Liver (tissue), 3 donors: Measurements from ENCODE around the gene CENPN.

Experiments used
- CTCF ChIP-seq: fragments of 150-350 bp; IDR thresholded peaks from 2 replicates; pipeline ENCODE4 v1.5.1; 2017; ENCODE audit warnings: improper control_type of control experiment, low read depth, low read length; ENCODE audit not compliant: missing input control
- EGR1 ChIP-seq, 2 donors: IDR thresholded peaks; 2 replicates each; pipeline ENCODE4 v1.6.1; 2016 to 2018; ENCODE audit warnings: antibody characterized with exemption in 2 of 2, low read depth in 2 of 2
- HNF4A ChIP-seq, 2 donors: conservative IDR thresholded peaks; 2 replicates each; pipeline ENCODE4 v1.6.1; 2016; ENCODE audit warnings: antibody characterized with exemption in 2 of 2, mild to moderate bottlenecking in 2 of 2
- MAX ChIP-seq: IDR thresholded peaks from 2 replicates; pipeline ENCODE4 v1.6.1; 2016; ENCODE audit warnings: antibody characterized with exemption
- NR2F2 ChIP-seq: IDR thresholded peaks from 2 replicates; pipeline ENCODE4 v1.6.1; 2016; ENCODE audit warnings: antibody characterized with exemption
- RAD21 ChIP-seq, 2 donors: IDR thresholded peaks; 2 replicates each; pipeline ENCODE4 v1.6.1; 2016; ENCODE audit warnings: antibody characterized with exemption in 2 of 2, mild to moderate bottlenecking in 2 of 2
- REST ChIP-seq: IDR thresholded peaks from 2 replicates; pipeline ENCODE4 v1.6.1; 2016; ENCODE audit warnings: antibody characterized with exemption, mild to moderate bottlenecking
- SP1 ChIP-seq: IDR thresholded peaks from 2 replicates; pipeline ENCODE4 v1.6.1; 2018; ENCODE audit warnings: antibody characterized with exemption, mild to moderate bottlenecking
- TAF1 ChIP-seq: conservative IDR thresholded peaks from 2 replicates; pipeline ENCODE4 v1.6.1; 2016; ENCODE audit warnings: antibody characterized with exemption, mild to moderate bottlenecking
- ZBTB33 ChIP-seq: IDR thresholded peaks from 2 replicates; pipeline ENCODE4 v1.6.1; 2016; ENCODE audit warnings: antibody characterized with exemption
- donor health status: healthy.
- donor health status: healthy.

- TF ChIP-seq CTCF (no peak), TAF1 (no peak), EGR1 (IDR thresholded peaks at IDR 0.05; ENCODE audit: low read depth in 2 of 2) (no peak), MAX (no peak), REST (no peak), ZBTB33 (no peak), RAD21 (IDR thresholded peaks at IDR 0.05) (no peak), NR2F2 (no peak), SP1 (no peak), HNF4A (conservative IDR thresholded peaks at IDR 0.05) (no peak)
These were observed 4.0 kb upstream of the CENPN start for GRCh38 chr16:81003064-81003463.
